HG03439 (cell line): ENCODE data around the gene PKHD1.

Experiments
- ATAC-seq: cut with Tn5 transposase; IDR thresholded peaks from one replicate; pipeline ENCODE4 v1.9.1; 2021; ENCODE audit warnings: mild to moderate bottlenecking, moderate library complexity; ENCODE audit not compliant: unreplicated experiment

PKHD1 gene

GRCh38 chr6:52049252-52050050 is 38.0 kb downstream of the PKHD1 start:
- ATAC-seq, result no peak

GRCh38 chr6:52046456-52046855 is 41.0 kb downstream of the PKHD1 start:
- ATAC-seq, result no peak

DNA sequence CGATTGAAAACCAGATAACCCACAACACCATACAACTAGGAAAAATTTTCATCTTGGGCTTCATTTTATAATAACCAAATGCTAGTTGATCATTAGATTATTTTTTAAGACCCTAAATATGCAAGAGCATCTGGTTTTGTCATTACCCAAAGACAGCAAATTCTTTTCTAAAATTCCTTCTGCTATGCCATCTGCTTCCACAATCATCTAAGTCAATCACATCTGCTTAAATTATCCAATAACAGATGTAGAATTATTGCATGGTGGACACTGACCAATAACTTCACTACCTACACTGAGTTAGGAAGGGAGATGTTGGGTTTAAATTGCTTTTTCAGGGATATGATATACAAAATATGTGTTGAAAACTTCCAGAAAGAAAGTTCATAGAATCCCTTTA is 41.9 kb downstream of the PKHD1 start:
- no peak for ATAC-seq

DNA sequence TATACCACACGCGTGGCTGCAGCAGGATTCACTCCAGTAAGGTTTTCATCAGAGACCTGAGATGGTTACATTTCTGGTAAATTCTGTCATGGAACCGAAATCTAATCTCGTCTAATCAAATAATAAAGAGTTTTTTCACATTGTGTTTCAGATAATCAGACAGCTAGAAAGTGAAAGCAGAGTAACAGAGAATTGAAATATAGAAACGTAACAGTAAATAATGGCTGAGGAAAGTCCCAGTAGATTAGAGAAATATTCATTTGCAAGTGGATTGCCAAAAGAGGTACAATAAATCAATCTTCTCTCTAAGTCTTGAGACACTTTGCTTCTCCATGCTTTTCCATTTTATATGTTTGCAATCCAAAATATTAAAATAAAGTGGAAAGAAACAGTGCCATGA is 42.4 kb downstream of the PKHD1 start:
- no peak for ATAC-seq

DNA sequence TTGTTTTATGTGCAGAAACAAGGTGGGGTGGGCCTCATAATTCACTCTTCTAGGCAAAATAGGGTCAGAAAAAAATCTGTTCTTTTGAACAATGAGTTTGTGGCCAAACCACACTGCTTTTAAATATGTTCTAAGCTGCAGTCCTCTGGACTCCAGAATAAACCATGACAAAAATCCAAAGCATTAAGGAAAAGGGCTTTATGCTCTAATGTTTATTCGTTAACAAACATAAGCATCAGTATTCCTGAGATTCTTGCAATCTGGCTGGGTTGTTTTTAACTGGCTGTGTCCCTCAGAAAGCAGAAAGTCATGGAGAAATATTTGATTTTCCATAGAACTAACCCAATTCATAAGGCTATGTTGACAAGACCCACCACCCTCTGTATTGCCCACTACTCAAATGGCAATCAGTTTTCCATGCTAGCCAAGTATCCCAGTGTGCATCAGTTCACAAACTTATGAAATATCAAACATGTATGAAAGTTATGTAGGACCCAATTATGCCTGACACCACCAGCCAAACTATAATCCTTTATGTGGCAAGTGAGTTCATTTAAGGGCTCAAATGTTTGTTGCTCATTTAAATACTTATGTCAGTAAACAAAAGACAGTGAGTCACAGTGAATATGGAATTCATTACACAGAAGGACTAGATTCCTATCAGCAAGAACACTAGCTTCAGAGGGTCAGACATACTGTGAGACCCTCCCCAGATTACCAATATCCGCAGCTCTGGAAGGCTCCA is 45.1 kb downstream of the PKHD1 start:
- ATAC-seq, result no peak

GRCh38 chr6:52041134-52041533 is 46.3 kb downstream of the PKHD1 start:
- ATAC-seq, result no peak

DNA sequence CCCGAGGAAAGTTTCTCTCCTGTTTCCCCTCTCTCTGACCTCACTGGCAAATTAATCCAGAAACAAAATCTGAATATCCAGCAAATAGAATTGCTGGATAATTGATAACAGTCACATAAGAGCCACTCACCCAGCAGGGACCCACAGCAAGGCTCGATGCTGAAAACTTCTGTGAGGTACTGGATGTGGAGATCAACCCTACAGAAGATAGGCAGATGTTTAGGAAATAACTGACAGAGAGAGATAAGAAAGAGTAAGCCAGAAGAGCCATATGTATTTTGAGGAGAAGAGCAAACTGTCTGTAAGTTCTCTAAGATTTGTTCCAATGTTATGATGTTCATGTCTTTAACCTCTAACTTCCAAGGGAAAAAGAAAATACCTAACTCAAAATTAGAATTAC is 59.7 kb downstream of the PKHD1 start:
- ATAC-seq, result no peak

- no peak for ATAC-seq
Measured at GRCh38 chr6:52024451-52025068, 62.9 kb downstream of the PKHD1 start.

DNA sequence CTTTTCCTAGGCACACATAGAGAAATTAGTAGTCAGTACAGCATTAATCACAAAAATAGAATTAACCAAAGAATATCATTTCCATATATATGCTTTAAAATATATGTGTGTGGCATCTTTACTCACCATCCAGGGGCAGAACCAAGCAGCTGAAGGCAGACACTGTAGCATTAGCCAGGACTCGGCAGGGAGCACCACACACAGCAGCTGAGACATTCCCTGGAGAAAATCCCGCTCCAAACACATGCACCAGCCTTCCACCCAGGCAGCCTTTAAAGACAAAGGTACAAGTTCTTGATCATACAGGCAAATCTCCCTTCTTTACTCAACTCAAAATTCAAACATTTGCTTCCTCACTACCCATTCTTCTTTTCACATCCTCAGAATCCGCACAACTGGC is 64.7 kb downstream of the PKHD1 start:
- no peak for ATAC-seq

DNA sequence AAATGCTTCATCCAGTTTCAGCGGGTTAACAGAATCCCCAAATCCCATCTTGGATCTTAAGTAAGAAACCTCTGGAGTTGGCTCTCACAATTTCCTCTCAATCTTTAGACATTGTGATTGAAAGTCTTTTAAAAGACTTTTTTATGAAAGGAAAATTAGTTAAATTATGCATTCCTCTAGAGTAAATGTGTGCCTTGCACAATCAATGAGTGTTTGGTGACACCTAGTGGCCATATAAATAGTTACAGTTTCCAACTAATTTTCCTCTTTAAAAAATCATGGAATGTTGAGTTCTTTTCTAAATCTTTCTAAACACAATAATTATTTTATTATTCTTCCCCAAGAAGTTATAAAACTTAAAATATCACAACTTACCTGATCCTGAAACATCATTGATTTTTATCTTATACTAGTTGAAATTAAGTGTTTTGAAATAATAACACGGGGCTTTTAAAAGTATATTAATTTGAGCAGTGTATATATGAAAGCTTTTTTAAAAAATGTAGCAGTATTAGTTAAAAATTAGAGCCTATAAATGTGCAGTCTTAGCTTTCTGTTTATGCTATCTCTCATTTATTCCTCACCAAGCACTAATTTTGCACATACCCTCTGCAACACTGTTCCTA is 66.4 kb downstream of the PKHD1 start:
- no peak for ATAC-seq

DNA sequence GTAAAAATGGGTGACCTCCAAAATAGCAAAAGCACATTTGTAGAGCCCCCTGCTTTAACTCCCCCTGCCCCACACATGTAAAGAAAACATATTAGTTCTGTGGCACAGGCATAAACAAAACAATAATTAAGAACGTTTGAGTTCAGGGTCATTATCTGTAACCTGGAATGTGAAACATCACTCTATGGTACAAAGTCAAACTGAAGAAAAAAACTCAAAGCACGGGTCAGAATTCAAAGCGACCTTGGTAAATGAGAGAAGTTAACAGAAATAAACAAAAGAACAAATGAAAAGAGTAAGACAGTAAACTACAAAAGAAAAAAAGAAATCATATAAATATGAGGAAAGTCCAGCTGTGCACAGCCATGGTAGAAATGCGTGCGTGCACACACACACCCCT is 67.5 kb downstream of the PKHD1 start:
- ATAC-seq, result no peak

- ATAC-seq, result no peak
Measured at GRCh38 chr6:52019092-52019491, 68.3 kb downstream of the PKHD1 start.

DNA sequence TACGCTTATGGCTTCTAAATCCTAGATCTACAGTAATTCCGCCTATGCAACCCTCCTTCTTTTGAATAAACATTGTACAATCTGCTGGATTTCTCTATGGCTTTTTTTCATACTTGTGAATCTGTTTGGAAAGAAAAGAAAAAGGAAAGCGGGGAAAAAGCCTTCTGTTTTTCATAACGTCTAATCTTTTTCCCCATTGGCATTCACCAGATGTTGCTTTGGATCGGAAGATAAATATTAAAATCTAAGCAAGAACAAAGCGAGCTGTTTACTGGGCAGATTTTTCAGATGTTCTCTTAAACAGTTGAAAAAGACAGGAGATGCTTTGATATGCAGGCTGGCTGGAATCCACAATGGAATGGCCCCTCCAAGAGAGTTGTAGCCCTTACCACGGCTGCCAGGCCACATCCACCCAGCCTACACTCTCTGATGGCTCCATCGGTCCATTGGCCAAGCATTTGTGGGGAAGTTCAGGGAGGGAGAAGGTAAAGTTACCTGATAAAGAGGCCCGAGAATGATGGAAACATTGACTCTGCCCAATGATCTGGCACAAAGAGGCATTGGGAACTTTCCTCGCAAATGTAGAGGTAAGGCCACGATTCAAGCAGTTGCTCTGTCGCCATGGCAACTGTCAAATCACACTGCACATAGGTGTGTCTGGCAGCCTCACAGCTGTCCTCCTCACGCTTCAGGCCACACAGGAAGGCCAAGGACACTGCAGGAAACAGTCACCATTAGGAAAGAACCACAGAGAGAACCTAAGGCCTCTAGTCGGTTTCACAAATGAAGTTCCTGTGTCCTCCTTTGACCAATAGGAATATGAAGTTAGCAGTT is 70.3 kb downstream of the PKHD1 start:
- ATAC-seq, result no peak

DNA sequence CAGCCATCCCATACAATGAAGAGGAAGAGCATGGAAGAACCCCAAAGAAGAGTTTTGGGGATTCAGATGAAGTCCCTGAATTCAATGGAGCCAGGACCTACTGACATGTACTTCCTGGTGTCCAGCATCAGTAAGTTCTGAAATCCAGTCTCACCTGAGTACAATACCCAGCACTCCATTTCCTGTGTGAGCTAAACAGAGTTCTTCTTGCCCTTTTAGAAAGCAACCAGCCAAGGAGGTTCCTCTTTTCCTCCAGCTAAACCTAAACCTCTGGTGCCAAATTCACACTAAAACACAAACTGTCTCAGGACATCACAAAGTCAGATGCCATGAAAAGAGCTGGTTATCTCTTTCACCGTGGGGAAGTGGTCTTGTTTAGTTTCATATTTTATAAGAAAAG is 71.5 kb downstream of the PKHD1 start:
- no peak for ATAC-seq

- no peak for ATAC-seq
Measured at GRCh38 chr6:52014391-52014790, 73.0 kb downstream of the PKHD1 start.

DNA sequence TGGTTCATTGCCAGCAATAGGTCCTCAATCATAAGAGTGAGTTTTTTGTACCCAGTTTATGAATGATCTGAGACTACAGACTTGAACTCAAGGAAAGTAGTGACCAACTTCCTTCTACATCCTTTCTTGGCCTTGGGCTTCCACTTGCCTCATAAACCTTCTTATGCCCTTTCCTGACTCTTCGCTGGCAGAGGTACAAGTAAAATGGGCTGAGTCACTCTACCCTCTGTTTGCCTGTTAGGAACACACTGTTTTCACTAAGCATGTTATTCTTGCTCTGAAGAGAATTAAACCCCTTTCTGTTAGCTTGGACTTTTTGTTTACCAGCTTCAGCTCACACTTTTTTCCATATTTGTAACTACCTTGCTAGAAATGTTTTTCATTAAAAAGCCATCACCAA is 74.4 kb downstream of the PKHD1 start:
- ATAC-seq, result no peak

DNA sequence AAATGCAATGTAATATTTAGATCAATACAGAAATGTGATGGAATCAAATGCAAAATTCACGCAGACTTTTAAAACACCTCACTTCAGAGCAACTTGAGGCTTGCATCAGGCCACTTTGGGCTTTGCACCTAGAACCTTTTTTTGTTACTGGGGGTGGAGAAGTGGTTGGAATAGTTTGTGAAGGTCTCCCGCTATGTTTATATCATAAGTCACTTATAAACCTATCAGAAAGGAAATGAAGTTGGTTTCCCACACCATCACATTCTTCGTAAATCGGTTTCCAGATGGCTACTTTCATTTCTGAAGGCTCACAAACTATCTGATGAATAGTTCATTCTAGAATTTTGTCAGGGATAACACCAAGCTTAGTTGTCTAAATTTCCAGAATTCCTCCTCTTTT is 74.8 kb downstream of the PKHD1 start:
- ATAC-seq, result no peak

DNA sequence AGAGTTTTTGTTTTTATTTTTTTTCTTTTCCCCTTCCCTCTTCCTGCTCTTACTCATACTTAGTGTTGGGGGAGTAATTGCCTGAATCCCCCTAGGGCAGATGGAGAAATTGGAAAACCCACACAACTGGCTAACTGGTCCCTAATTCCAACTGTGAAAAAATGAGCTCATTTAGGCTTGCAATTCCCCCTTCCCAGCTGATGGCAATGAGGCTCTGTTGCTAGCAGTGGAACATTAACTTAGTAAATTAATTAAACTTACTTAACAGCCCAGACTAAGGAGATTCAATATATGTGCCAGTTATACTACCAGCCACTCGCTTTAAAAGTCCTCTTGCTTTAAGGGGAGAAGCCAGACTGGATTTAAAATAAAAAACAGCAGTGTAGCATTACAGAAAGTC is 76.6 kb downstream of the PKHD1 start:
- ATAC-seq, result no peak

- no peak for ATAC-seq
Measured at GRCh38 chr6:52010145-52010544, 77.3 kb downstream of the PKHD1 start.

DNA sequence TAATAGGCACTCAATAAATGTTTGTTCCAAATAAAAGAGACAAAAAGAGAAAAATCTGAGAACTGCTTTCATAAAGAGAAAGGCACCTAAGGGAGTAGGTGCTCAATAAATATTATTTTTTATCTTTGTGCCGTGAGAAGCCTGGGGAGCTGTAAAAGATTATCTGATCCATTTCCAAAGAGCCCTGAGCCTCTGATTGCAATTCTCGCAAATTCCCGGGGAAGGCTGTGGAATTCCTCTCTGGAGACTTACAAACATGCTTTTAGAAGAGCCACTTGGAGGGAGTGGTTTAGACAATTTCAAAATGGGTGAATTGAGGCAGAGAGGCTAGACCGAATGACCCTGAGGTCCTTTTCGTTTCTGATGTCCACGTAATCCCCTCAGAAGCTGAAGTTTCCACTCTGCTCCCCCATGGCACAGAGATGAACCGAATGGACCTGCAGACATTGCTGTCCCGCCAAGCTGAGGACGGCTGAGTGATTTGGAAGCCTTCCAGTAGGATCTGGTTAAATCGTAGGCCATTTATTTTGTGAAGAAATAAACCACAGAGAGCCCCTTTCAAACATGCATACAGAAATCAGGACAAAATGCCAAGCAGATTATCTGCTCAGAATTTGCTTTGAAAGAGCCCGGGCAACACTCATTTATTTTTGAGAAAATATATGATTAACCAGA is 77.8 kb downstream of the PKHD1 start:
- no peak for ATAC-seq
